Stomach (tissue), 9 donors: ENCODE measurements around the gene TANC1. TPM values are rescaled to one million over a fixed set of nuclear protein-coding genes. Genes with fewer than 3 reads are reported as not detected.

Experiments
- DNase-seq, 2 donors: peaks; one replicate each; pipeline versions ENCODE4 v3.0.0 to v3.0.0-alpha.2; 2013 to 2019
- H3K27ac ChIP-seq, 5 donors: fragments of 200-600 bp in 4 of 5; sonication (generic) in 4 of 5; one replicate each; pipeline ENCODE4 v1.5.1; 2013 to 2019; ENCODE audit warnings: mild to moderate bottlenecking in 1 of 5, moderate library complexity in 1 of 5
- H3K27me3 ChIP-seq, 3 donors: fragments of 200-600 bp; sonication (generic); one replicate each; pipeline ENCODE4 v1.5.1; 2017 to 2019; ENCODE audit warnings: mixed run types in 1 of 3
- H3K36me3 ChIP-seq, 4 donors: fragments of 200-600 bp; sonication (generic); 1 replicate in 3 of 4; 2 replicates in 1 of 4; pipeline ENCODE4 v1.5.1; 2016 to 2019
- H3K4me1 ChIP-seq, 4 donors: fragments of 200-600 bp; sonication (generic); one replicate each; pipeline ENCODE4 v1.5.1; 2016 to 2019
- H3K4me3 ChIP-seq, 4 donors: fragments of 200-600 bp; sonication (generic) in 3 of 4; one replicate each; pipeline ENCODE4 v1.5.1; 2016 to 2019; ENCODE audit warnings: mild to moderate bottlenecking in 1 of 4
- H3K9me3 ChIP-seq, 4 donors: fragments of 200-600 bp; sonication (generic); one replicate each; pipeline ENCODE4 v1.5.1; 2016 to 2019
- CTCF ChIP-seq, 7 experiments: fragments of 450-650 bp in 4 of 7; fragments of 200-600 bp in 3 of 7; sonication (generic) in 3 of 7; IDR thresholded peaks; one replicate each; pipeline ENCODE4 v1.5.1; 2016 to 2019; ENCODE audit warnings: antibody characterized with exemption in 7 of 7, control low read depth in 2 of 7, mild to moderate bottlenecking in 1 of 7
- EP300 ChIP-seq: sonication (generic); formaldehyde crosslinking; IDR thresholded peaks from one replicate; pipeline ENCODE4 v1.6.1; 2017; ENCODE audit warnings: antibody characterized with exemption
- POLR2A ChIP-seq, 4 donors: fragments of 450-650 bp; IDR thresholded peaks; one replicate each; pipeline ENCODE4 v1.6.1; 2016; ENCODE audit warnings: antibody characterized with exemption in 4 of 4, control low read depth in 2 of 4, mild to moderate bottlenecking in 1 of 4, moderate library complexity in 1 of 4
- POLR2AphosphoS5 ChIP-seq, 3 donors: sonication (generic); formaldehyde crosslinking; IDR thresholded peaks; one replicate each; pipeline ENCODE4 v1.6.1; 2016; ENCODE audit warnings: antibody characterized with exemption in 3 of 3
- WGBS, 5 donors: extraction: QIAGEN DNeasy Blood & Tissue Kit in 3 of 5; methylation state at CpG; one replicate each; pipeline versions ENCODE4 v1.1.5 to v1.1.7; 2013 to 2018; 5-methylcytosine and 5-hydroxymethylcytosine counted together
- intact Hi-C: fragments of 100-400 bp; cut with DNase I; formaldehyde crosslinking; loops from one replicate; pipeline ENCODE4 v1.15.1; 2023; ENCODE audit warnings: low total_unique reads
- polyA plus RNA-seq, 3 donors: library from polyadenylated mRNA; stranded (reverse); fragments of 200-250 nt; gene quantifications; one replicate each; pipeline ENCODE4 v1.2.3, GENCODE V29; 2013
- total RNA-seq, 5 donors: library from RNA; depleted of rRNA; stranded (reverse); fragments of >200 nt; gene quantifications; one replicate each; pipeline versions ENCODE4 v1.1.0 to v1.2.3, GENCODE V29; 2014 to 2016
- donor health status: healthy with polysubstance abuse.
- donor health status: Bipolar disorder and iron deficiency.
- donor health status: healthy.

Gene TANC1
- total and polyA plus RNA-seq, 8 donors = 4.9 to 59.7 (median 37.7) TPM

- peaks cover 0 to 10% (median 4%) of the 10 kb centered on the region in 4 donors for H3K36me3 ChIP-seq
- H3K4me1 ChIP-seq = peaks cover 0 to 71% (median 37%) of the 10 kb centered on the region in 4 donors
- DNase-seq = no peak
- H3K4me3 ChIP-seq = no peak overlapping the region
- H3K9me3 ChIP-seq = no peaks in the 10 kb centered on the region
- intact Hi-C loops = no loop called here
- H3K27me3 ChIP-seq = no peaks in the 10 kb centered on the region
- H3K27ac ChIP-seq = peak overlapping the region in 1 of 5 donors; percentile 20
- WGBS, 5 donors = 57 to 64% (median 59%) methylated on average over 11 of the region's 11 CpGs
- TF ChIP-seq POLR2AphosphoS5 (IDR thresholded peaks at IDR 0.05) (no peak), CTCF (IDR thresholded peaks at IDR 0.05) (no peak), POLR2A (IDR thresholded peaks at IDR 0.05) (no peak), EP300 (no peak)
These were observed 77.4 kb downstream of the TANC1 start for GRCh38 chr2:159045545-159046454.

GRCh38 chr2:159046966-159047365 is 78.5 kb downstream of the TANC1 start:
- peaks cover 0 to 2% (median 0%) of the 10 kb centered on the region in 4 donors for H3K36me3 ChIP-seq
- no peak for DNase-seq
- H3K27ac ChIP-seq = peak overlapping the region in 4 of 5 donors; percentile 8 to 35 (median 22)
- H3K4me1 ChIP-seq = peaks cover 0 to 72% (median 36%) of the 10 kb centered on the region in 4 donors
- H3K4me3 ChIP-seq = no peak overlapping the region
- TF ChIP-seq CTCF (IDR thresholded peaks at IDR 0.05) (no peak), POLR2A (IDR thresholded peaks at IDR 0.05) (no peak), EP300 (no peak), POLR2AphosphoS5 (IDR thresholded peaks at IDR 0.05) (no peak)
- H3K27me3 ChIP-seq = no peaks in the 10 kb centered on the region
- WGBS, 5 donors = 33 to 63% (median 46%) methylated on average over 1 of the region's 1 CpG
- intact Hi-C loops = no loop called here
- no peaks in the 10 kb centered on the region for H3K9me3 ChIP-seq

GRCh38 chr2:159050426-159050825 is 82.0 kb downstream of the TANC1 start:
- no peaks in the 10 kb centered on the region for H3K36me3 ChIP-seq
- H3K4me1 ChIP-seq = peaks cover 0 to 55% (median 26%) of the 10 kb centered on the region in 4 donors
- intact Hi-C loops = no loop called here
- DNase-seq = no peak
- no peak overlapping the region for H3K27ac ChIP-seq
- H3K27me3 ChIP-seq = no peaks in the 10 kb centered on the region
- H3K4me3 ChIP-seq = no peak overlapping the region
- no peak for TF ChIP-seq EP300
- TF ChIP-seq POLR2A (IDR thresholded peaks at IDR 0.05) = no peak
- no peak for TF ChIP-seq CTCF (IDR thresholded peaks at IDR 0.05)
- no peak for TF ChIP-seq POLR2AphosphoS5 (IDR thresholded peaks at IDR 0.05)
- 93 to 100% (median 94%) methylated on average over 1 of the region's 1 CpG for WGBS, 5 donors
- H3K9me3 ChIP-seq = no peaks in the 10 kb centered on the region

- TF ChIP-seq POLR2AphosphoS5 (IDR thresholded peaks at IDR 0.05) = no peak
- TF ChIP-seq EP300 = no peak
- no peak for TF ChIP-seq CTCF (IDR thresholded peaks at IDR 0.05)
- TF ChIP-seq POLR2A (IDR thresholded peaks at IDR 0.05) = no peak
- no peaks in the 10 kb centered on the region for H3K36me3 ChIP-seq
- DNase-seq = no peak
- WGBS, 5 donors = 94 to 99% (median 97%) methylated on average over 3 of the region's 3 CpGs
- H3K4me1 ChIP-seq = peaks cover 0 to 56% (median 30%) of the 10 kb centered on the region in 4 donors
- no peaks in the 10 kb centered on the region for H3K9me3 ChIP-seq
- H3K27me3 ChIP-seq = no peaks in the 10 kb centered on the region
- H3K27ac ChIP-seq = peak overlapping the region in 1 of 5 donors; percentile 45
- intact Hi-C loops = no loop called here
- no peak overlapping the region for H3K4me3 ChIP-seq
These were observed 82.7 kb downstream of the TANC1 start for GRCh38 chr2:159051133-159051532.
